ENCODE results near the gene CDK5RAP1.
"Not testable (repeated sequence)": the region's sequence is repeated elsewhere in the genome, so short reads cannot be mapped to it uniquely, and the experiment has no call there.

The CDK5RAP1 gene

GRCh38 chr20:33442136-33443005 is 41.1 kb upstream of the CDK5RAP1 start:
- TF ChIP-seq, protein P1, sequence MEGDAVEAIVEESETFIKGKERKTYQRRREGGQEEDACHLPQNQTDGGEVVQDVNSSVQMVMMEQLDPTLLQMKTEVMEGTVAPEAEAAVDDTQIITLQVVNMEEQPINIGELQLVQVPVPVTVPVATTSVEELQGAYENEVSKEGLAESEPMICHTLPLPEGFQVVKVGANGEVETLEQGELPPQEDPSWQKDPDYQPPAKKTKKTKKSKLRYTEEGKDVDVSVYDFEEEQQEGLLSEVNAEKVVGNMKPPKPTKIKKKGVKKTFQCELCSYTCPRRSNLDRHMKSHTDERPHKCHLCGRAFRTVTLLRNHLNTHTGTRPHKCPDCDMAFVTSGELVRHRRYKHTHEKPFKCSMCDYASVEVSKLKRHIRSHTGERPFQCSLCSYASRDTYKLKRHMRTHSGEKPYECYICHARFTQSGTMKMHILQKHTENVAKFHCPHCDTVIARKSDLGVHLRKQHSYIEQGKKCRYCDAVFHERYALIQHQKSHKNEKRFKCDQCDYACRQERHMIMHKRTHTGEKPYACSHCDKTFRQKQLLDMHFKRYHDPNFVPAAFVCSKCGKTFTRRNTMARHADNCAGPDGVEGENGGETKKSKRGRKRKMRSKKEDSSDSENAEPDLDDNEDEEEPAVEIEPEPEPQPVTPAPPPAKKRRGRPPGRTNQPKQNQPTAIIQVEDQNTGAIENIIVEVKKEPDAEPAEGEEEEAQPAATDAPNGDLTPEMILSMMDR (conservative IDR thresholded peaks at IDR 0.05), result no peak
- H3K27ac ChIP-seq, result peak overlapping the region; percentile 74; the same call in 1 of the 2 replicates

GRCh38 chr20:33441142-33441955 is 40.0 kb upstream of the CDK5RAP1 start:
- TF ChIP-seq, protein P1 (conservative IDR thresholded peaks at IDR 0.05), result no peak

DNA sequence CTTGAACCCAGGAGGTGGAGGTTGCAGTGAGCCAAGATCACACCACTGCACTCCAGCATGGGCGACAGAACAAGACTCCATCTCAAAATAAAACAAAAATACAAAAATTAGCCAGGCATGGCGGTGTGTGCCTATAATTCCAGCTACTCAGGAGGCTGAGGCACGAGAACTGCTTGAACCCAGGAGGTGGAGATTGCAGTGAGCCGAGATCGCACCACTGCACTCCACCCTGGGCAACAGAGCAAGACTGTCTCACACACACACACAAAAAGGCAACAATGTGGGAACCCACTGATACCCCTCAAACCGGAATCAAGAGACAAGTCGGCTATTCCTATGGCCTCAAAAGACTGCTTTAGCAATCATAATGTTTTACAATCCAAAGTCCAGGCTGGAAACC is 39.2 kb upstream of the CDK5RAP1 start:
- H3K27ac ChIP-seq, result not testable (repeated sequence)

More at GRCh38 chr20:33441142-33441955, 40.0 kb upstream of the CDK5RAP1 start:
- H3K27ac ChIP-seq, result no peak overlapping the region

- TF ChIP-seq, protein P1 (conservative IDR thresholded peaks at IDR 0.05), result no peak
- H3K27ac ChIP-seq, result no peak overlapping the region
These were observed 37.2 kb upstream of the CDK5RAP1 start for GRCh38 chr20:33438481-33438880.

GRCh38 chr20:33437141-33437911 is 36.0 kb upstream of the CDK5RAP1 start:
- TF ChIP-seq, protein P1 (conservative IDR thresholded peaks at IDR 0.05), result no peak
- no peak overlapping the region for H3K27ac ChIP-seq

DNA sequence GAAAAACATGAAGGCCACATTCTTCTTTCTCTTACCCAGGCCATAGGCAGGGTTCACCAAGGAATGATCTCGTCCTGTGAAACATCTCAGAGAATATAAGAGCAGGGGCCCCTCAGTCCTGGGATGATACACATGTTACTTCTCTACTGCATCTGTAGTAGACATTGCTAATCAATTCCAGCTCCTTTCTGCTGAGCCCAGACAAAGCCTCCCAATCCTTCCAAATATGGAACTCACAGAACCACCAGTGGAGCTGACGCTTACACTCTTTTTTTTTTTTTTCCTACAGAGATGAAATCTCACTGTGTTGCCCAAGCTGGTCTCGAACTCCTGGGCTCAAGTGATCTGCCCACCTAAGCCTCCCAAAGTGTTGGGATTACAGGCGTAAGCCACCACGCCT is 33.1 kb upstream of the CDK5RAP1 start:
- TF ChIP-seq, protein P1 (conservative IDR thresholded peaks at IDR 0.05), result no peak
- no peak overlapping the region for H3K27ac ChIP-seq

DNA sequence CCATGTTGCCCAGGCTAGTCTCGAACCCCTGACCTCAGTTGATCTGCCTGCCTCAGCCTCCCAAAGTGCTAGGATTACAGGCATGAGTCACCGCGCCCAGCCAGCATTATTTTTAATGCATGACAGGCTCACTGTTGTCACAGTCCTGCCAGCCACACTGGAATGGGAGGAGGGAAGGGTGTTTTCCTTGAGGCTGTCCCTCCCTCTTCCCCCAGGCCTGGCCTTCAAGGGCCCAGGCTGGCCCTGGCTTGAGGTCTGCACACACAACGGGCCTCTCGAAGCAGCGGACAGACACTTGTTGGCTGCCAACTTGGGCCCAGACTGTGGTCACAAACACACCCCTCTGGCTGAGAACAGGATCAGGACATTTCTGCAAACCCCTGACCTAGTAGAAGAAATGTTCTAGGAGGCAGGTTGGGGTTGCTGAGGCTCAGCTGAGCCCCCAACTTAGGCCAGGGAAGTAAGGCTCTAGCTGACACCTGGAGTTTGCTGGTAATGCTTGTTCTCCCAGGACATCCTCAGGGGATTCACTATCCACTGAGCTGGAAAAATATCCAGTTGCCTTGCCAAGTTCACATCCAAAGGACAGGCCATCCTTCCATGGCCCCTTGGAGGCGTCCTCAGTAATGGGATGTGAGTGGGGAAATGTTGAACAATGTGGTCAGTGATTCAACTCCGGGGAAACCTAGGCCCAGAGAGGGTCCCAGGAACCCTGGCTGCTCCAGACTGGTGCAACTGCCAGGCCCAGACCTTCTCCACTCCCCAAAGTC is 32.3 kb upstream of the CDK5RAP1 start:
- no peak overlapping the region for H3K27ac ChIP-seq
- TF ChIP-seq, protein P1 (conservative IDR thresholded peaks at IDR 0.05), result no peak

Measured in VCaP (cell line).